Progenitor cell of endocrine pancreas (in vitro differentiated cells): ENCODE measurements around the gene RPL10A. TPM values are rescaled to one million over a fixed set of nuclear protein-coding genes. Genes with fewer than 3 reads are reported as not detected.

Source experiments
- DNase-seq: peaks from one replicate; pipeline ENCODE4 v3.0.0; 2021; ENCODE audit warnings: low spot score; ENCODE audit not compliant: unreplicated experiment
- H3K27ac Mint-ChIP-seq: 2 replicates; pipeline ENCODE4 v1.8.0; 2021; ENCODE audit warnings: mild to moderate bottlenecking, moderate library complexity, mixed read lengths
- H3K27me3 Mint-ChIP-seq: 2 replicates; pipeline ENCODE4 v1.8.0; 2021; ENCODE audit warnings: mixed read lengths
- H3K36me3 Mint-ChIP-seq: 2 replicates; pipeline ENCODE4 v1.8.0; 2022; ENCODE audit warnings: mixed read lengths; ENCODE audit not compliant: insufficient read depth
- H3K4me1 Mint-ChIP-seq: 2 replicates; pipeline ENCODE4 v1.8.0; 2021; ENCODE audit warnings: low read depth, mixed read lengths
- H3K4me3 Mint-ChIP-seq: 2 replicates; pipeline ENCODE4 v1.8.0; 2021; ENCODE audit warnings: low read depth, mild to moderate bottlenecking, moderate library complexity, mixed read lengths
- H3K9me3 Mint-ChIP-seq: 2 replicates; pipeline ENCODE4 v1.8.0; 2021; ENCODE audit warnings: low read depth, mixed read lengths
- CTCF ChIP-seq: fragments of 200-600 bp; sonication (generic); IDR thresholded peaks from one replicate; pipeline ENCODE4 v1.5.0; 2021; ENCODE audit warnings: antibody characterized with exemption, mild to moderate bottlenecking; ENCODE audit not compliant: unreplicated experiment
- microRNA-seq: library from miRNA; unstranded; fragments of <30 nt; microRNA quantifications from one replicate; pipeline ENCODE4 v1.1.0, GENCODE V29; 2020; ENCODE audit warnings: borderline number of aligned reads; ENCODE audit not compliant: unreplicated experiment
- total RNA-seq: library from RNA; stranded (reverse); gene quantifications from 2 replicates; pipeline ENCODE4 v1.2.1, GENCODE V29; 2021

RPL10A gene
- total RNA-seq, 1 donor from 2014 or later = 1,416 TPM

GRCh38 chr6:35519313-35520015 lies 51.3 kb downstream of the RPL10A start:
- no peak for DNase-seq
- H3K27ac Mint-ChIP-seq = no peak overlapping the region
- no peaks in the 10 kb centered on the region for H3K4me1 Mint-ChIP-seq
- peaks cover 12% of the 10 kb centered on the region for H3K27me3 Mint-ChIP-seq
- no peak for TF ChIP-seq CTCF
- H3K9me3 Mint-ChIP-seq = no peaks in the 10 kb centered on the region
- H3K36me3 Mint-ChIP-seq = no peaks in the 10 kb centered on the region
- no peak overlapping the region for H3K4me3 Mint-ChIP-seq

Small RNA genes lying within 50 kb of the gene (microRNA-seq; reads per million reads assigned to microRNA genes)
- not detected for gene MIR7111

Other genes with a start within 250 kb of the RPL10A start
- 61.2 and 61.7 TPM in 2 replicates for gene ZNF76, start 208.7 kb upstream of the RPL10A start, total RNA-seq
- gene DEF6, start 170.6 kb upstream of the RPL10A start, total RNA-seq = 5.7 and 5.9 TPM in 2 replicates
- 13.9 and 14.0 TPM in 2 replicates for gene PPARD, start 125.8 kb upstream of the RPL10A start, total RNA-seq
- 9.3 and 10.6 TPM in 2 replicates for gene FANCE, start 16.1 kb upstream of the RPL10A start, total RNA-seq
- 42.5 and 43.4 TPM in 2 replicates for gene TEAD3, start 28.7 kb downstream of the RPL10A start, total RNA-seq
- gene TULP1, start 44.5 kb downstream of the RPL10A start, total RNA-seq = 0.22 TPM in 2 replicates
- gene FKBP5, start 220.5 kb downstream of the RPL10A start, total RNA-seq = 5.9 and 6.9 TPM in 2 replicates